ENCODE data around the gene LILRA2. TPM values are rescaled to one million over a fixed set of nuclear protein-coding genes. Genes with fewer than 3 reads are reported as not detected.

The LILRA2 gene
- total RNA-seq, 1 experiment from 2014 or later = not detected

DNA sequence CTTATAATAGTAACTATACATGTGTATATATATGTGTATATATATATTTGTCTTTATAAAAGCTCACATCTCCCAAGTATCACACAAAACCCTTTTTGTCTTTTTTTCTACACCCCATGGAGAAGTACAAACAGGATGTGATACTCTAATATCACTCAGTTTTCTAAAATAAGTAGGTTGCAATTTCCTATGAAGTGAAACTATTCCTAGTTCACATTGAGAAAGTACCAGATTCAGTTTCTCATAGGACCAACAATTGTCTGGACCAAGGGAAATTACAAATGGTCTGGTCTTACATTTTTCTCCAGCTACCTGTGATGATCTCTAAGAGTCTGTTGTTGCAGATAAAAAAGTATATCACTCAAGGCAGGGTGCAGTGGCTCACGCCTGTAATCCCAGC lies 38.8 kb downstream of the LILRA2 start:
- ChIA-PET POLR2A (no interaction called here), CTCF (no interaction called here)
- ATAC-seq (no peak), DNase-seq (ENCODE audit: low spot score) (no peak)
- TF ChIP-seq HMGA2 (CRISPR knock-in tag; IDR thresholded peaks at IDR 0.05) (no peak), NFATC4 (CRISPR knock-in tag; IDR thresholded peaks at IDR 0.05) (no peak), ESRRA (CRISPR knock-in tag; IDR thresholded peaks at IDR 0.05; ENCODE audit: borderline replicate concordance) (no peak), TP53 (CRISPR knock-in tag; IDR thresholded peaks at IDR 0.05) (no peak), ZNF263 (CRISPR knock-in tag; IDR thresholded peaks at IDR 0.05; ENCODE audit: low read depth) (no peak), ZNF138 (CRISPR knock-in tag; conservative IDR thresholded peaks at IDR 0.05) (no peak), ZBTB21 (CRISPR knock-in tag; IDR thresholded peaks at IDR 0.05; ENCODE audit: borderline replicate concordance) (no peak), ZNF671 (CRISPR knock-in tag; IDR thresholded peaks at IDR 0.05) (no peak), CREM (CRISPR knock-in tag; IDR thresholded peaks at IDR 0.05) (no peak), TEAD4 (CRISPR knock-in tag; IDR thresholded peaks at IDR 0.05) (no peak)
- TF ChIP-seq, protein P1, sequence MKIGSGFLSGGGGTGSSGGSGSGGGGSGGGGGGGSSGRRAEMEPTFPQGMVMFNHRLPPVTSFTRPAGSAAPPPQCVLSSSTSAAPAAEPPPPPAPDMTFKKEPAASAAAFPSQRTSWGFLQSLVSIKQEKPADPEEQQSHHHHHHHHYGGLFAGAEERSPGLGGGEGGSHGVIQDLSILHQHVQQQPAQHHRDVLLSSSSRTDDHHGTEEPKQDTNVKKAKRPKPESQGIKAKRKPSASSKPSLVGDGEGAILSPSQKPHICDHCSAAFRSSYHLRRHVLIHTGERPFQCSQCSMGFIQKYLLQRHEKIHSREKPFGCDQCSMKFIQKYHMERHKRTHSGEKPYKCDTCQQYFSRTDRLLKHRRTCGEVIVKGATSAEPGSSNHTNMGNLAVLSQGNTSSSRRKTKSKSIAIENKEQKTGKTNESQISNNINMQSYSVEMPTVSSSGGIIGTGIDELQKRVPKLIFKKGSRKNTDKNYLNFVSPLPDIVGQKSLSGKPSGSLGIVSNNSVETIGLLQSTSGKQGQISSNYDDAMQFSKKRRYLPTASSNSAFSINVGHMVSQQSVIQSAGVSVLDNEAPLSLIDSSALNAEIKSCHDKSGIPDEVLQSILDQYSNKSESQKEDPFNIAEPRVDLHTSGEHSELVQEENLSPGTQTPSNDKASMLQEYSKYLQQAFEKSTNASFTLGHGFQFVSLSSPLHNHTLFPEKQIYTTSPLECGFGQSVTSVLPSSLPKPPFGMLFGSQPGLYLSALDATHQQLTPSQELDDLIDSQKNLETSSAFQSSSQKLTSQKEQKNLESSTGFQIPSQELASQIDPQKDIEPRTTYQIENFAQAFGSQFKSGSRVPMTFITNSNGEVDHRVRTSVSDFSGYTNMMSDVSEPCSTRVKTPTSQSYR (CRISPR knock-in tag; IDR thresholded peaks at IDR 0.05) = no peak
- TF ChIP-seq, protein P2, sequence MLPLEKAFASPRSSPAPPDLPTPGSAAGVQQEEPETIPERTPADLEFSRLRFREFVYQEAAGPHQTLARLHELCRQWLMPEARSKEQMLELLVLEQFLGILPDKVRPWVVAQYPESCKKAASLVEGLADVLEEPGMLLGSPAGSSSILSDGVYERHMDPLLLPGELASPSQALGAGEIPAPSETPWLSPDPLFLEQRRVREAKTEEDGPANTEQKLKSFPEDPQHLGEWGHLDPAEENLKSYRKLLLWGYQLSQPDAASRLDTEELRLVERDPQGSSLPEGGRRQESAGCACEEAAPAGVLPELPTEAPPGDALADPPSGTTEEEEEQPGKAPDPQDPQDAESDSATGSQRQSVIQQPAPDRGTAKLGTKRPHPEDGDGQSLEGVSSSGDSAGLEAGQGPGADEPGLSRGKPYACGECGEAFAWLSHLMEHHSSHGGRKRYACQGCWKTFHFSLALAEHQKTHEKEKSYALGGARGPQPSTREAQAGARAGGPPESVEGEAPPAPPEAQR (CRISPR knock-in tag; IDR thresholded peaks at IDR 0.05) = no peak
- TF ChIP-seq, protein P3, sequence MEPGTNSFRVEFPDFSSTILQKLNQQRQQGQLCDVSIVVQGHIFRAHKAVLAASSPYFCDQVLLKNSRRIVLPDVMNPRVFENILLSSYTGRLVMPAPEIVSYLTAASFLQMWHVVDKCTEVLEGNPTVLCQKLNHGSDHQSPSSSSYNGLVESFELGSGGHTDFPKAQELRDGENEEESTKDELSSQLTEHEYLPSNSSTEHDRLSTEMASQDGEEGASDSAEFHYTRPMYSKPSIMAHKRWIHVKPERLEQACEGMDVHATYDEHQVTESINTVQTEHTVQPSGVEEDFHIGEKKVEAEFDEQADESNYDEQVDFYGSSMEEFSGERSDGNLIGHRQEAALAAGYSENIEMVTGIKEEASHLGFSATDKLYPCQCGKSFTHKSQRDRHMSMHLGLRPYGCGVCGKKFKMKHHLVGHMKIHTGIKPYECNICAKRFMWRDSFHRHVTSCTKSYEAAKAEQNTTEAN (CRISPR knock-in tag; IDR thresholded peaks at IDR 0.05) = no peak
- TF ChIP-seq, protein P4, sequence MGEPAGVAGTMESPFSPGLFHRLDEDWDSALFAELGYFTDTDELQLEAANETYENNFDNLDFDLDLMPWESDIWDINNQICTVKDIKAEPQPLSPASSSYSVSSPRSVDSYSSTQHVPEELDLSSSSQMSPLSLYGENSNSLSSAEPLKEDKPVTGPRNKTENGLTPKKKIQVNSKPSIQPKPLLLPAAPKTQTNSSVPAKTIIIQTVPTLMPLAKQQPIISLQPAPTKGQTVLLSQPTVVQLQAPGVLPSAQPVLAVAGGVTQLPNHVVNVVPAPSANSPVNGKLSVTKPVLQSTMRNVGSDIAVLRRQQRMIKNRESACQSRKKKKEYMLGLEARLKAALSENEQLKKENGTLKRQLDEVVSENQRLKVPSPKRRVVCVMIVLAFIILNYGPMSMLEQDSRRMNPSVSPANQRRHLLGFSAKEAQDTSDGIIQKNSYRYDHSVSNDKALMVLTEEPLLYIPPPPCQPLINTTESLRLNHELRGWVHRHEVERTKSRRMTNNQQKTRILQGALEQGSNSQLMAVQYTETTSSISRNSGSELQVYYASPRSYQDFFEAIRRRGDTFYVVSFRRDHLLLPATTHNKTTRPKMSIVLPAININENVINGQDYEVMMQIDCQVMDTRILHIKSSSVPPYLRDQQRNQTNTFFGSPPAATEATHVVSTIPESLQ (CRISPR knock-in tag; IDR thresholded peaks at IDR 0.05) = no peak
- TF ChIP-seq, protein P5, sequence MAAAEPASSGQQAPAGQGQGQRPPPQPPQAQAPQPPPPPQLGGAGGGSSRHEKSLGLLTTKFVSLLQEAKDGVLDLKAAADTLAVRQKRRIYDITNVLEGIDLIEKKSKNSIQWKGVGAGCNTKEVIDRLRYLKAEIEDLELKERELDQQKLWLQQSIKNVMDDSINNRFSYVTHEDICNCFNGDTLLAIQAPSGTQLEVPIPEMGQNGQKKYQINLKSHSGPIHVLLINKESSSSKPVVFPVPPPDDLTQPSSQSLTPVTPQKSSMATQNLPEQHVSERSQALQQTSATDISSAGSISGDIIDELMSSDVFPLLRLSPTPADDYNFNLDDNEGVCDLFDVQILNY (CRISPR knock-in tag; IDR thresholded peaks at IDR 0.05) = no peak
- TF ChIP-seq, protein P6, sequence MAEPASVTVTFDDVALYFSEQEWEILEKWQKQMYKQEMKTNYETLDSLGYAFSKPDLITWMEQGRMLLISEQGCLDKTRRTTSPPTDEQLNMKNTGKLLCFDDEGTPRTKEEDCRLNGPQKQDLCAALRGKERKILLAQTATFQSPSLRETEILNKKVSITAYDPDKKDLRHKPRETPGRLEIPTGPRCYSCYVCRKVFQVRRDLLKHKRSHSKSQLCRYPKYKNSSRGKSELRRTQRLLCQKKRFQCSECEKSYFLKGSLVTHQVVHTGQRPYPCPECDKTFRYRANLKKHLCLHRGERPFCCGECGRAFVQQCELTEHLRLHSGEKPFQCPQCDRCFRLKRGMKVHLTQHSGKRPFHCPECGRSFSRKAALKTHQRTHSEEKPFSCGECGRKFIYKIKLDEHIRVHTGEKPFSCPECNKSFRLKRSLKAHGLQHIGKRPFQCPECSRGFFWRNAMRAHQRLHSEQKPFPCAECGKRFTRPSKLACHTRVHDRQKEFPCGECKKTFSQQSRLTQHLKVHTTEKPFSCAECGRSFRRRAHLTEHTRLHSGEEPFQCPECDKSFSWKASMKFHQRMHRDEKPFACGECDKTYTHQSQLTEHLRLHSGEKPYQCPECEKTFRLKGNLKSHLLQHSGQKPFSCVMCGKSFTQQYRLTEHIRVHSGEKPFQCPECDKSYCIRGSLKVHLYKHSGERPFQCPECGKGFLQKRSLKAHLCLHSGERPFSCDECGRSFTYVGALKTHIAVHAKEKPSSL (CRISPR knock-in tag; conservative IDR thresholded peaks at IDR 0.05) = no peak
- TF ChIP-seq, protein P7, sequence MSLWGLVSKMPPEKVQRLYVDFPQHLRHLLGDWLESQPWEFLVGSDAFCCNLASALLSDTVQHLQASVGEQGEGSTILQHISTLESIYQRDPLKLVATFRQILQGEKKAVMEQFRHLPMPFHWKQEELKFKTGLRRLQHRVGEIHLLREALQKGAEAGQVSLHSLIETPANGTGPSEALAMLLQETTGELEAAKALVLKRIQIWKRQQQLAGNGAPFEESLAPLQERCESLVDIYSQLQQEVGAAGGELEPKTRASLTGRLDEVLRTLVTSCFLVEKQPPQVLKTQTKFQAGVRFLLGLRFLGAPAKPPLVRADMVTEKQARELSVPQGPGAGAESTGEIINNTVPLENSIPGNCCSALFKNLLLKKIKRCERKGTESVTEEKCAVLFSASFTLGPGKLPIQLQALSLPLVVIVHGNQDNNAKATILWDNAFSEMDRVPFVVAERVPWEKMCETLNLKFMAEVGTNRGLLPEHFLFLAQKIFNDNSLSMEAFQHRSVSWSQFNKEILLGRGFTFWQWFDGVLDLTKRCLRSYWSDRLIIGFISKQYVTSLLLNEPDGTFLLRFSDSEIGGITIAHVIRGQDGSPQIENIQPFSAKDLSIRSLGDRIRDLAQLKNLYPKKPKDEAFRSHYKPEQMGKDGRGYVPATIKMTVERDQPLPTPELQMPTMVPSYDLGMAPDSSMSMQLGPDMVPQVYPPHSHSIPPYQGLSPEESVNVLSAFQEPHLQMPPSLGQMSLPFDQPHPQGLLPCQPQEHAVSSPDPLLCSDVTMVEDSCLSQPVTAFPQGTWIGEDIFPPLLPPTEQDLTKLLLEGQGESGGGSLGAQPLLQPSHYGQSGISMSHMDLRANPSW (CRISPR knock-in tag; conservative IDR thresholded peaks at IDR 0.05; ENCODE audit: low read depth) = no peak
- TF ChIP-seq, protein P8, sequence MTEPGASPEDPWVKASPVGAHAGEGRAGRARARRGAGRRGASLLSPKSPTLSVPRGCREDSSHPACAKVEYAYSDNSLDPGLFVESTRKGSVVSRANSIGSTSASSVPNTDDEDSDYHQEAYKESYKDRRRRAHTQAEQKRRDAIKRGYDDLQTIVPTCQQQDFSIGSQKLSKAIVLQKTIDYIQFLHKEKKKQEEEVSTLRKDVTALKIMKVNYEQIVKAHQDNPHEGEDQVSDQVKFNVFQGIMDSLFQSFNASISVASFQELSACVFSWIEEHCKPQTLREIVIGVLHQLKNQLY (CRISPR knock-in tag; IDR thresholded peaks at IDR 0.05) = no peak
- TF ChIP-seq, protein P9, sequence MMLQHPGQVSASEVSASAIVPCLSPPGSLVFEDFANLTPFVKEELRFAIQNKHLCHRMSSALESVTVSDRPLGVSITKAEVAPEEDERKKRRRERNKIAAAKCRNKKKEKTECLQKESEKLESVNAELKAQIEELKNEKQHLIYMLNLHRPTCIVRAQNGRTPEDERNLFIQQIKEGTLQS (CRISPR knock-in tag; conservative IDR thresholded peaks at IDR 0.05) = no peak
- Mint-ChIP-seq H3K4me1 (no peaks in the 10 kb centered on the region), H3K27ac (no peak overlapping the region), H3K9me3 (peaks cover 92% of the 10 kb centered on the region), H3K36me3 (peaks cover 64% of the 10 kb centered on the region), H3K27me3 (ENCODE audit: low read depth) (peaks cover 13% of the 10 kb centered on the region), H3K4me3 (no peak overlapping the region)

Measured in WTC11 (cell line).